Ammon's horn (tissue), 1 donor: Measurements from ENCODE around the gene C1orf198.

Source experiments
- DNase-seq: peaks from one replicate; pipeline ENCODE4 v3.0.0-alpha.2; 2016; ENCODE audit warnings: low spot score

Gene C1orf198

DNA sequence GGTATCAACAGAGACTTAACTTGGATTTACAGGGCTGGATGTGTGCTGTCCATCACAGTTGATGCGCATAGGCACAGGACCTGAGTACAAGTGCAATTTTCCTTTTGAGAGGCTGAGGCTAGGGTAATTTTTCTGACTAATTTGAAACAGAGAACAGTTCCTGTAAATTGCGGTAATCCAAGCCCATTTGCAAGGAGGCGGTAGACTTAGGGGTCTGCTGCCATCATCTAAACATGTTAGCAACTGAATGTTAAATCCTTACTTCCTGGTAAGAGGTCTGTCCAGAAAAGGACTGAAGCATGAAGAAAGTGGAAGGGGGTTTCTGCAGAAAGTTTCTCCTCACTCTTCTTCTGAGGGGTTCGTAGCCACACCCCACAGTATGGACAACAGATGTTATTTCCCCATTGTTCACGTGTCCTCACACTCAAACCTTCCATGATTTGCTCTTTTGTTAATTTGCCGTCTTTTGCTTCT lies 23.7 kb upstream of the C1orf198 start:
- DNase-seq: no peak

GRCh38 chr1:230891413-230891812 lies 23.1 kb upstream of the C1orf198 start:
- DNase-seq: no peak

DNA sequence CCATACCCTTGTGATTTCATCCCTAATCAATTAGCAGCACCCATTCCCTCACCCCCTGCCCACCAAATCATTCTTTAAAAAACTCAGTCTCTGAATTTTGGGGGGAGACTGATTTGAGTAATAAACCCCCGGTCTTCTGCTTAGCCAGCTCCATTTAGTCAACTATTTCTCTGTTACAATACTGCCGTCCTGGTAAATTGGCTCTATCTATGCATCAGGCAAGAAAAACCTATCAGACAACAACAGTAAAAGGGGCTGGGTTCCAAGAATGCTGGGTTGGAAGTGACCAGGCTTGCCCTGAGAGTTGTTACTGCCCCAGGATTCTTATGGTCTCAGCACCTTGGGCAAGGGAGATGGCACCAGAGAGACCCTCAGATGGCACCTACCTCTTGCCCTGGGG lies 16.3 kb upstream of the C1orf198 start:
- no peak for DNase-seq

GRCh38 chr1:230883967-230884366 lies 15.6 kb upstream of the C1orf198 start:
- DNase-seq: no peak

DNA sequence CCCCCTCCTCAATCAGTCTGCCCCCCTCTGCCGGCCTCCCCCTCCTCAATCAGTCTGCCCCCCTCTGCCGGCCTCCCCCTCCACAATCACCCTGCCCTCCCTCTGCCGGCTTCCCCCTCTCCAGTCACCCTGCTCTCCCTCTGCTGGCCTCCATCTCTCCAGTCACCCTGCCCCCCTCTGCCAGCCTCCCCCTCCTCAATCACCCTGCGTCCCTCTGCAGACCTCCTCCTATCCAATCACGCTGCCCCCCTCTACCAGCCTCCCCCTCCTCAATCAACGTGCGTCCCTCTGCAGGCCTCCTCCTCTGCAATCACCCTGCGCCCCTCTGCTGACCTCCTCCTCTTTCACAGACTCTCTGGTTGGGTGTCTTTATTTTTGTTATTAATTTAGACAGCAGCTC lies 11.5 kb upstream of the C1orf198 start:
- no peak for DNase-seq

- DNase-seq: no peak
These were observed 10.3 kb upstream of the C1orf198 start for GRCh38 chr1:230878591-230878990.

DNA sequence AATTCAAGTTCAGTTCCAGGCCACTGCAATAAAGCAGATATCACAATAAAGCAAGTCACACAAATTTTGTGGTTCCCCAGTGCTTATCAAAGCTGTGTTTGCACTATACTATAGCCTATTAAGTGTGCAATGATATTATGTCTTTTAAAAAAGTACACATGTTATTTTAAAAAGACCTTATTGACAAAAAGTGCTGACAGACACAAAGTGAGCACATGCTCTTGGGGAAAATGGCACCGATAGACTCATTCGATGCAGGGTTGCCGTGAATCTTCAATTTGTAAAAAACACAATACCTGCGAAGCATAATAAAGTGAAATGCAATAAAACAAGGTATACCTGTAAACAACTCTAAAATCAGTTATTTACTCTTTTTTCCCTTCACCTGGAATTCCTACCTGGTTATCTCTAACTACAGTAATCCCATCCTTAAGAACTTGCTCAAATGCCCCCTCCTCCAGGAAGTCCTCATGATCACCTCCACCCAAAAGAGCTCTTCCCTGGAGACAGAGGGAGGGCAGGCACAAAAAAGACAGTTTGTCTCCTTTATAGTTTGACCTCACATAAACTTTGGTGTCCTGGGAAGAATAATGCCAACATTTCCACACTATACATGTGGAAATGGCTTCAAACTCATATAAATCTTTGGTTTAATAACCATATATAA lies 9.7 kb upstream of the C1orf198 start:
- no peak for DNase-seq

GRCh38 chr1:230877146-230877923 lies 9.0 kb upstream of the C1orf198 start:
- no peak for DNase-seq

DNA sequence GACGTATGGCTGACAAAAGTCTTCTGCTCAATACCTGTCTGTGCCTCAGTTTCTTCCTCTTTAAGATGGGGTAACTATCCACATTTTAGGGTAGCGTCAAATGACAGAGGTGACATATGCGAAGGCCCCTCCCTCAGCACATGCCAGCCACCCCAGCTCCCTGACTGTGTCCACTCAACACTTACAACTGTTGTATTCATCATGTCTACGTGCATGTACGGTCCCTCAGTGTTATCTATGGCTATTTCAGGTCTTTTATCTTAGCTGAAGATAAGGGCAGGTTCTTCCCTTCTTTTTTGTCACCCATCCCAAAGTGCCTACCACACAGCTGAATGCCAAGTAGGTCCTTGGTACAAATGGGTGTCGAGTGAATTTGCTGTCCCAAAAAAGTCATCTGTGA lies 8.3 kb upstream of the C1orf198 start:
- no peak for DNase-seq

GRCh38 chr1:230875370-230875769 lies 7.0 kb upstream of the C1orf198 start:
- DNase-seq: no peak

- DNase-seq: no peak
These were observed 2.6 kb upstream of the C1orf198 start for GRCh38 chr1:230870916-230871315.

GRCh38 chr1:230869500-230869899 lies 1.2 kb upstream of the C1orf198 start:
- no peak for DNase-seq

GRCh38 chr1:230868736-230869385 lies 540 bp upstream of the C1orf198 start:
- DNase-seq: peak; percentile 51

GRCh38 chr1:230867101-230867902 lies 1.0 kb downstream of the C1orf198 start:
- DNase-seq: peak; percentile 35

GRCh38 chr1:230866171-230867070 lies 1.9 kb downstream of the C1orf198 start:
- DNase-seq: peak; percentile 38

DNA sequence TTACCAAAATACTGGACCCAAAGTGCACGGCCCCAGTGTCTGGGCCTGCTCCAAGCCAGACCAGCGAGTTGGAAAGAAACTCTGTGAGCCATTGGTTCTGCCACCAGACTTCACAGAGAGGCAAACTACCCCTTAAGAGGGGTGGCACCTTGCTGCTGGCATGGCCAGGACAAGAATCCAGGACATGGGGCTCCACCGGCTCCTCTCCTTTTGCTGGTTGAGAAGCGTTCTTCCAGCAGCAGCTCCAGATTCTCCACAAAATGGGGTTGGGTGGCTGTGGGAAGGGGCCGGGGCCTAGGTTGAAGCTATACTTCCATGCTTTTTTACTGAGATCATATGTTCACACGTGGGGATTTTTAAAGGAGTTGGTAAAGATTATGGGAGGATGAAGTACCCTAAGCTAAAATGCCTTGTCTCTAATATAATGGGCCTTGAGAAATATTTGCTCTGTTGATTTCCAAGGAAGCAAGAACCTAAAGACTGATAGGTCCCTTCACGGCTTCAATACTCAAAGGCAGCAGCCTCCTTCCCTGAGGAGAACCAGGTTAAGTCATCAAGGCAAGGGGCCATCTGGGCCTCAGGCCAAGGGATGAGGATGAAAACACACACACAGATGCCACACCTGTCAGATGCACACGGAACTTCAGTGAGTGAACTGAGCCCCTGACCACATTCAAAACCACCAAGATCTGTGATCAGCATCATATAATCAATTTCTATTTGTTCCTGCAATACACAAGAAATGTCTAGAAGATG lies 3.1 kb downstream of the C1orf198 start:
- DNase-seq: no peak

DNA sequence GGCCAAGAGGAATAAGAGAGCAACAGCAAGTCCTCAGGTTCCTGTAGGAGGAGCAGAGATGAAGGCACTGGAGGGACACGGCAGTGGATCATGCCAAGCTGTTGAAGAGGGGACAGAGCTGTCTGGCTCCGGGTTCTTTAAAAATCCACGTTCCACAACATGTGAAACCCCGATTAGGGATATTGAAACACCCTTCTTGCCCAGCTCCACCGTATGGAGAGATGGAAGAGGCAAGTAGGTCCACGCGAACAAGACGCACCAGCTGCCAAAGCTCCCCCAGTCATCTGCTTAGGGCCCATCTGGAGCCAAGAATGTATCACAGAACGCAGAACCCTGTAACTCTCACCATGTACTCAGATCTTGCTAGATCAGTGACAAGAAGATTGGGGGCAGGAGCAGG lies 3.9 kb downstream of the C1orf198 start:
- peak; percentile 54 for DNase-seq

- DNase-seq: peak; percentile 70
These were observed 4.9 kb downstream of the C1orf198 start for GRCh38 chr1:230863449-230863848.

- no peak for DNase-seq
These were observed 6.2 kb downstream of the C1orf198 start for GRCh38 chr1:230861970-230862595.

GRCh38 chr1:230861489-230861888 lies 6.8 kb downstream of the C1orf198 start:
- DNase-seq: no peak
